Measurements from ENCODE around the gene MMP14. TPM values are rescaled to one million over a fixed set of nuclear protein-coding genes. Genes with fewer than 3 reads are reported as not detected.

The MMP14 gene
- total and polyA plus RNA-seq, 7 experiments from 2014 or later, result 1.8 to 6.6 (median 2.0) TPM; not detected in 2

DNA sequence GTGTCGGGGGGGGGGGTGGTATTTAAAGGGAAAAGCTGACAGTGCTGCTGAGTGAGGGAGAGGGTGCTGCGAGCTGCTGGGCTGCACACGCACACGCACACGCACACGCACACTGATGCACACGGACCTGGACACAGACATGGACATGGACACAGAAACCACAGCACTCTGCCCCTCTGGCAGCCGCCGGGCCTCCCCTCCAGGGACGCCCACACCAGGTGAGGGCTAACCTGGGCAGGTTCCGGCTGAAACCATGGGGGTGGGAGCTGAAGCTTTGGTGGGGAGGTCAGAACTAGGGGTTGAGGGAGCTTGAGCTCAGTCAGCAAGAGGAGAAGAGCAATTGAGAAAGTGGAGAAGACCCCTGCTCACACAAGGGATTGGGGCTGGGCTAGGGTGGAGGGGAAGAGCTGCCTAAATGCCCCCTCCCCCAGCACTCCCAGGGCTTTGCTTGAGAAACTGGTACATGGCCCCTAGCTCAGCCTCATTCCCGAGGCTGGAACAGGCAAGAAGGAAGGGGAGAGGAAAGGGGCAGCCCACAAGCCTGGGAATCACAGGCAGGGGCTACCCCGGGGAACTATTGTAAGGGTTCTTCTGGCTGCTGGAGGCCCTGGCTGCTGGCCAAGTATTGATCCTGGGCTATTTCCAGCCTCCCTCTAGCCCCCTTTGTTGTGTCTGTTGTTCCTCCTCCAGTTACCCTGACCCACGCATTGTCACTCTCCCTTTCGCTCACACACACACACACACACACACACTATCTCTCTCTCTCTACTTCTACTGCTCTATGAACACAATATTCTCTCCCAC lies 47.0 kb downstream of the MMP14 start, which contains the start of gene REM2:
REM2 (plus strand) TSS at position 50 of the 804 bp plus-strand sequence; CDS start at position 116, 66 bp downstream.
- DNase-seq, result no peak
- no peak for ATAC-seq
- H3K4me1 Mint-ChIP-seq, result peaks cover 27 to 67% (median 61%) of the 10 kb centered on the region in 7 donors
- H3K27me3 Mint-ChIP-seq, result peaks cover 0 to 21% (median 0%) of the 10 kb centered on the region in 5 donors
- Histone ChIP-seq H3K9me3 (ENCODE audit: control insufficient read depth in 2 of 3, low read length in 3 of 3) (no peaks in the 10 kb centered on the region), H3K4me3 (ENCODE audit: low read length) (no peak within 1 kb of the TSS), H3K4me1 (ENCODE audit: control insufficient read depth in 2 of 2, insufficient read depth in 2 of 2, low read length in 2 of 2) (peaks cover 16 to 36% of the 10 kb centered on the region in 2 donors), H3K36me3 (ENCODE audit: control insufficient read depth in 2 of 3, insufficient read depth in 3 of 3, low read length in 3 of 3) (peaks cover 0 to 14% (median 0%) of the 10 kb centered on the region in 3 experiments), H3K27me3 (ENCODE audit: control insufficient read depth in 2 of 2, insufficient read depth in 2 of 2, low read length in 2 of 2) (no peaks in the 10 kb centered on the region), H3K27ac (ENCODE audit: low read depth, low read length) (peak within 1 kb of the TSS; percentile 58)
- CTCF ChIA-PET, result interaction anchor here (0.8 to 8.0 kb wide), 5 partner anchors 11 to 31 kb away, joined by 3 to 75 read pairs (median 3); partner anchors contain the start of gene LRP10
- POLR2A ChIA-PET, result interaction anchor here (0.7 to 10.6 kb wide), 10 partner anchors 11 to 1619 kb away, joined by 3 to 145 read pairs (median 5); partner anchors contain the start of genes HAUS4, LRP10, PRMT5 and RBM23
- peaks cover 0 to 9% (median 8%) of the 10 kb centered on the region in 5 donors for H3K36me3 Mint-ChIP-seq
- intact Hi-C loops (cut with micrococcal nuclease), result no loop called here
- H3K4me3 Mint-ChIP-seq, result peak within 1 kb of the TSS in 5 of 10 donors; percentile 1 to 44 (median 18)
- H3K9me3 Mint-ChIP-seq, result no peaks in the 10 kb centered on the region
- peak within 1 kb of the TSS; percentile 60 to 96 (median 78) for H3K27ac Mint-ChIP-seq

GRCh38 chr14:22884076-22884737 lies 47.8 kb downstream of the MMP14 start:
- Mint-ChIP-seq H3K4me3 (peak overlapping the region in 1 of 10 donors; percentile 9), H3K27ac (peak overlapping the region; percentile 47 to 96 (median 73)), H3K36me3 (peaks cover 0 to 5% (median 4%) of the 10 kb centered on the region in 5 donors), H3K9me3 (no peaks in the 10 kb centered on the region), H3K27me3 (peaks cover 0 to 21% (median 0%) of the 10 kb centered on the region in 5 donors), H3K4me1 (peaks cover 30 to 69% (median 65%) of the 10 kb centered on the region in 7 donors)
- H3K36me3 ChIP-seq (ENCODE audit: control insufficient read depth in 2 of 3, insufficient read depth in 3 of 3, low read length in 3 of 3), result peaks cover 0 to 5% (median 0%) of the 10 kb centered on the region in 3 experiments
- POLR2A ChIA-PET, result interaction anchor here (1.0 to 10.6 kb wide), 6 partner anchors 11 to 72 kb away, joined by 3 to 145 read pairs (median 6); partner anchors contain the start of genes HAUS4, LRP10, PRMT5 and RBM23
- CTCF ChIA-PET, result interaction anchor here (1.2 to 8.0 kb wide), 4 partner anchors 11 to 31 kb away, joined by 3 to 75 read pairs (median 6); partner anchors contain the start of gene LRP10
- peaks cover 19 to 42% of the 10 kb centered on the region in 2 donors for H3K4me1 ChIP-seq (ENCODE audit: control insufficient read depth in 2 of 2, insufficient read depth in 2 of 2, low read length in 2 of 2)
- H3K27ac ChIP-seq (ENCODE audit: low read depth, low read length), result no peak overlapping the region
- intact Hi-C loops (cut with micrococcal nuclease), result no loop called here
- ATAC-seq (no peak), DNase-seq (no peak)
- H3K9me3 ChIP-seq (ENCODE audit: control insufficient read depth in 2 of 3, low read length in 3 of 3), result no peaks in the 10 kb centered on the region
- no peak overlapping the region for H3K4me3 ChIP-seq (ENCODE audit: low read length)
- H3K27me3 ChIP-seq (ENCODE audit: control insufficient read depth in 2 of 2, insufficient read depth in 2 of 2, low read length in 2 of 2), result no peaks in the 10 kb centered on the region

- Histone ChIP-seq H3K4me1 (ENCODE audit: control insufficient read depth in 2 of 2, insufficient read depth in 2 of 2, low read length in 2 of 2) (peaks cover 21 to 49% of the 10 kb centered on the region in 2 donors), H3K27ac (ENCODE audit: low read depth, low read length) (no peak overlapping the region), H3K27me3 (ENCODE audit: control insufficient read depth in 2 of 2, insufficient read depth in 2 of 2, low read length in 2 of 2) (no peaks in the 10 kb centered on the region), H3K36me3 (ENCODE audit: control insufficient read depth in 2 of 3, insufficient read depth in 3 of 3, low read length in 3 of 3) (no peaks in the 10 kb centered on the region), H3K9me3 (ENCODE audit: control insufficient read depth in 2 of 3, low read length in 3 of 3) (no peaks in the 10 kb centered on the region), H3K4me3 (ENCODE audit: low read length) (no peak overlapping the region)
- Mint-ChIP-seq H3K27ac (peak overlapping the region in 7 of 9 donors; percentile 36 to 96 (median 82)), H3K4me3 (peak overlapping the region in 9 of 10 donors; percentile 0 to 100 (median 38)), H3K9me3 (no peaks in the 10 kb centered on the region), H3K4me1 (peaks cover 34 to 75% (median 67%) of the 10 kb centered on the region in 7 donors), H3K36me3 (peaks cover 0 to 4% (median 2%) of the 10 kb centered on the region in 5 donors), H3K27me3 (peaks cover 0 to 21% (median 0%) of the 10 kb centered on the region in 5 donors)
- ChIA-PET CTCF (interaction anchor here (0.9 to 8.0 kb wide), 7 partner anchors 11 to 45 kb away, joined by 4 to 75 read pairs (median 8); partner anchors contain the start of gene LRP10), POLR2A (interaction anchor here (0.5 to 10.6 kb wide), 7 partner anchors 11 to 1026 kb away, joined by 3 to 145 read pairs (median 5); partner anchors contain the start of genes HAUS4, LRP10 and RBM23)
- ATAC-seq (no peak), DNase-seq (no peak)
- intact Hi-C loops (cut with micrococcal nuclease), result loop anchor here in 1 of 2 donors (5.0 kb wide), 1 partner anchor 58 kb away; the partner anchor contains the start of gene MRPL52
Observed at GRCh38 chr14:22884738-22885523, 48.5 kb downstream of the MMP14 start.

DNA sequence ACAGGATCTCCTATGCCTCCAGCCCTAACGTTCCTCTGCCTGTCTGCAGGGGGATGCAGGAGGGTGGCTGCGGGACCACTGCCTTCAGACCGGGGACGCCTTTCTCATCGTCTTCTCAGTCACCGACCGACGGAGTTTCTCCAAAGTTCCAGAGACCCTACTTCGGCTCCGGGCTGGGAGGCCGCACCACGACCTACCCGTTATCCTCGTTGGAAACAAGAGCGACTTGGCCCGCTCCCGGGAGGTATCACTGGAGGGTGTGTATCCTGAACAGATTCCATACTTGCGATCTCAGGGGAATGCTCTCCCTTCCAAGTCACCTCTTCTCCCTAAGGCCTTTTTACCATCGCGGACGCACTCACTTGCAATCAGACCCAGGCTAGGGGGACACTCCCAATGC lies 49.6 kb downstream of the MMP14 start:
- peak overlapping the region; percentile 75 for H3K27ac ChIP-seq (ENCODE audit: low read depth, low read length)
- no peak for ATAC-seq
- intact Hi-C loops (cut with micrococcal nuclease), result loop anchor here (1.0 to 5.0 kb wide), 2 partner anchors 14 to 59 kb away; partner anchors contain the start of gene MRPL52 (in 1 of the 2)
- H3K9me3 ChIP-seq (ENCODE audit: control insufficient read depth in 2 of 3, low read length in 3 of 3), result no peaks in the 10 kb centered on the region
- no peaks in the 10 kb centered on the region for H3K36me3 ChIP-seq (ENCODE audit: control insufficient read depth in 2 of 3, insufficient read depth in 3 of 3, low read length in 3 of 3)
- peaks cover 0 to 10% (median 5%) of the 10 kb centered on the region in 5 donors for H3K36me3 Mint-ChIP-seq
- H3K9me3 Mint-ChIP-seq, result no peaks in the 10 kb centered on the region
- peak overlapping the region; percentile 77 for H3K4me3 ChIP-seq (ENCODE audit: low read length)
- peak overlapping the region; percentile 59 to 100 (median 90) for H3K4me3 Mint-ChIP-seq
- ChIA-PET CTCF (interaction anchor here (0.8 to 8.0 kb wide), 7 partner anchors 10 to 316 kb away, joined by 4 to 75 read pairs (median 8); partner anchors contain the start of gene LRP10), POLR2A (interaction anchor here (0.6 to 10.6 kb wide), 8 partner anchors 8 to 416 kb away, joined by 3 to 145 read pairs (median 6); partner anchors contain the start of genes LRP10, OXA1L, PPP1R3E and PRMT5)
- DNase-seq, result no peak
- peaks cover 39 to 83% (median 74%) of the 10 kb centered on the region in 7 donors for H3K4me1 Mint-ChIP-seq
- H3K27me3 Mint-ChIP-seq, result peaks cover 0 to 21% (median 0%) of the 10 kb centered on the region in 5 donors
- no peaks in the 10 kb centered on the region for H3K27me3 ChIP-seq (ENCODE audit: control insufficient read depth in 2 of 2, insufficient read depth in 2 of 2, low read length in 2 of 2)
- H3K27ac Mint-ChIP-seq, result peak overlapping the region; percentile 24 to 97 (median 85)
- H3K4me1 ChIP-seq (ENCODE audit: control insufficient read depth in 2 of 2, insufficient read depth in 2 of 2, low read length in 2 of 2), result peaks cover 21 to 53% of the 10 kb centered on the region in 2 donors

DNA sequence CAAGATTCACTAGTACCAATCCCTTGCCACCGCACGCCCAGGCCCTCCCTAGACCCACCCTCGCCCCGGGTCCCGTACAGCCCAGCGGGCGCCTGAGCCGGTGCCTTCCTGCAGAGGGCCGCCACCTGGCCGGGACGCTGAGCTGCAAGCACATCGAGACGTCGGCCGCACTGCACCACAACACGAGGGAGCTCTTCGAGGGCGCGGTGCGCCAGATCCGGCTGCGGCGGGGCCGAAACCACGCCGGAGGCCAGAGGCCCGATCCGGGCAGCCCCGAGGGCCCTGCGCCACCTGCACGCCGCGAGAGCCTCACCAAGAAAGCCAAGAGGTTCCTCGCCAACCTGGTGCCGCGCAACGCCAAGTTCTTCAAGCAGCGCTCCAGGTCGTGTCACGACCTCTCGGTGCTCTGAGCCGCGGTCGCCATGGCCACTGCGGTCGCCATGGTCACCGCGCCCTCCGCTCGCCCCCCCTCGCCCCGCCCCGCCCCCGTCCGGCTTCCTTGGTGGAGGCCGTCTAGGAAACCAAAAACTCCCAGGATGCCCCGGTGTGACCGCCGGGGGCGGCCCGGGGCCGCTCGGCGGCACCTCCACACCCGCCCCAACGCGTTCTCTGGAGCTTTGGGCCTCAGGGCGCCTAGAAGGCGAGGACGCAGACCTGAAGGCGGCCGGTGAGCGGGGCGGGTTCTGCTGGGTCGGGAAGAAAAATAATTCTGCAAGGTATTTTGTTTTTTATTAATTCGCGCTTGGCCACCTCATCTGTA lies 50.3 kb downstream of the MMP14 start:
- Mint-ChIP-seq H3K4me3 (peak overlapping the region; percentile 88 to 100 (median 92)), H3K36me3 (peaks cover 0 to 10% (median 5%) of the 10 kb centered on the region in 5 donors), H3K9me3 (no peaks in the 10 kb centered on the region), H3K27me3 (peaks cover 0 to 21% (median 0%) of the 10 kb centered on the region in 5 donors), H3K4me1 (peaks cover 39 to 80% (median 72%) of the 10 kb centered on the region in 7 donors), H3K27ac (peak overlapping the region; percentile 85 to 98 (median 96))
- no peaks in the 10 kb centered on the region for H3K9me3 ChIP-seq (ENCODE audit: control insufficient read depth in 2 of 3, low read length in 3 of 3)
- no peaks in the 10 kb centered on the region for H3K27me3 ChIP-seq (ENCODE audit: control insufficient read depth in 2 of 2, insufficient read depth in 2 of 2, low read length in 2 of 2)
- ChIA-PET POLR2A (interaction anchor here (0.6 to 10.6 kb wide), 10 partner anchors 9 to 416 kb away, joined by 3 to 145 read pairs (median 4); partner anchors contain the start of genes LRP10, OXA1L, PPP1R3E and PRMT5), CTCF (interaction anchor here (0.6 to 8.0 kb wide), 7 partner anchors 9 to 316 kb away, joined by 3 to 75 read pairs (median 8); partner anchors contain the start of gene LRP10)
- peaks cover 21 to 53% of the 10 kb centered on the region in 2 donors for H3K4me1 ChIP-seq (ENCODE audit: control insufficient read depth in 2 of 2, insufficient read depth in 2 of 2, low read length in 2 of 2)
- H3K36me3 ChIP-seq (ENCODE audit: control insufficient read depth in 2 of 3, insufficient read depth in 3 of 3, low read length in 3 of 3), result no peaks in the 10 kb centered on the region
- H3K4me3 ChIP-seq (ENCODE audit: low read length), result peak overlapping the region; percentile 77
- intact Hi-C loops (cut with micrococcal nuclease), result loop anchor here (1.0 to 5.0 kb wide), 7 partner anchors 14 to 120 kb away; partner anchors contain the start of genes LRP10 (in 1 of the 2), MRPL52 (in 1 of the 2), OXA1L (in 1 of the 2) and PRMT5 (in 1 of the 2)
- ATAC-seq (peak; percentile 80), DNase-seq (peak; percentile 42 to 75 (median 69))
- H3K27ac ChIP-seq (ENCODE audit: low read depth, low read length), result peak overlapping the region; percentile 75
